CD4-positive, CD25-positive, alpha-beta regulatory T cell (primary cell): ENCODE measurements around the gene ADAM12. TPM values are rescaled to one million over a fixed set of nuclear protein-coding genes. Genes with fewer than 3 reads are reported as not detected.

ENCODE experiments used
- ATAC-seq, 2 donors: fragments of 150-1000 bp; cut with Tn5 transposase; one replicate each; pipeline ENCODE4 v1.10.0; 2021; ENCODE audit warnings: low read depth in 2 of 2, moderate number of reproducible peaks in 2 of 2, moderate library complexity in 1 of 2
- DNase-seq, 3 donors: peaks; one replicate each; pipeline versions ENCODE4 v3.0.0 to v3.0.0-alpha.2; 2012 to 2022; ENCODE audit warnings: mixed read lengths in 1 of 3
- H3K27ac ChIP-seq: one replicate; pipeline ENCODE4 v1.7.0; 2013; ENCODE audit warnings: mild to moderate bottlenecking, low read length; ENCODE audit not compliant: insufficient read depth, poor library complexity, severe bottlenecking
- H3K27me3 ChIP-seq: one replicate; pipeline ENCODE4 v1.7.0; 2013; ENCODE audit warnings: low read length; ENCODE audit not compliant: control insufficient read depth, insufficient read depth
- H3K36me3 ChIP-seq: one replicate; pipeline ENCODE4 v1.7.0; 2013; ENCODE audit warnings: mild to moderate bottlenecking, low read length, moderate library complexity; ENCODE audit not compliant: control insufficient read depth, insufficient read depth
- H3K4me1 ChIP-seq: 2 replicates; pipeline ENCODE4 v1.7.0; 2013; ENCODE audit warnings: mild to moderate bottlenecking, low read length; ENCODE audit not compliant: insufficient read depth, control insufficient read depth, poor library complexity, severe bottlenecking
- H3K4me3 ChIP-seq: one replicate; pipeline ENCODE4 v1.7.0; 2013; ENCODE audit warnings: low read depth, mild to moderate bottlenecking, low read length, moderate library complexity
- H3K9me3 ChIP-seq, 2 experiments: 1 replicate in 1 of 2; 2 replicates in 1 of 2; pipeline ENCODE4 v1.7.0; 2013; ENCODE audit warnings: low read length in 2 of 2, mild to moderate bottlenecking in 1 of 2, moderate library complexity in 1 of 2; ENCODE audit not compliant: control insufficient read depth in 2 of 2
- H3K27ac Mint-ChIP-seq, 3 donors: one replicate each; pipeline ENCODE4 v1.8.0; 2020 to 2022; ENCODE audit warnings: mild to moderate bottlenecking in 3 of 3, mixed read lengths in 3 of 3, moderate library complexity in 2 of 3
- H3K27me3 Mint-ChIP-seq: one replicate; pipeline ENCODE4 v1.8.0; 2022; ENCODE audit warnings: mild to moderate bottlenecking, mixed read lengths
- H3K36me3 Mint-ChIP-seq: one replicate; pipeline ENCODE4 v1.8.0; 2020; ENCODE audit warnings: mixed read lengths
- H3K4me1 Mint-ChIP-seq, 4 donors: one replicate each; pipeline ENCODE4 v1.8.0; 2020 to 2022; ENCODE audit warnings: mixed read lengths in 4 of 4, mild to moderate bottlenecking in 1 of 4
- H3K4me3 Mint-ChIP-seq, 4 donors: one replicate each; pipeline ENCODE4 v1.8.0; 2020 to 2022; ENCODE audit warnings: mild to moderate bottlenecking in 4 of 4, mixed read lengths in 4 of 4, moderate library complexity in 3 of 4
- H3K9me3 Mint-ChIP-seq, 7 donors: one replicate each; pipeline ENCODE4 v1.8.0; 2020 to 2022; ENCODE audit warnings: mixed read lengths in 7 of 7, mild to moderate bottlenecking in 3 of 7, moderate library complexity in 2 of 7
- polyA plus RNA-seq, 4 donors: library from polyadenylated mRNA; unstranded; fragments of 300-500 nt; fragmentation: Illumina TruSeq; gene quantifications; one replicate each; pipeline ENCODE4 v1.2.3, GENCODE V29; 2021
- total RNA-seq: library from RNA; stranded (reverse); gene quantifications from one replicate; pipeline ENCODE4 v1.2.3, GENCODE V29; 2022

The ADAM12 gene
- total and polyA plus RNA-seq, 5 donors from 2014 or later = 1.3 to 3.8 (median 1.9) TPM

DNA sequence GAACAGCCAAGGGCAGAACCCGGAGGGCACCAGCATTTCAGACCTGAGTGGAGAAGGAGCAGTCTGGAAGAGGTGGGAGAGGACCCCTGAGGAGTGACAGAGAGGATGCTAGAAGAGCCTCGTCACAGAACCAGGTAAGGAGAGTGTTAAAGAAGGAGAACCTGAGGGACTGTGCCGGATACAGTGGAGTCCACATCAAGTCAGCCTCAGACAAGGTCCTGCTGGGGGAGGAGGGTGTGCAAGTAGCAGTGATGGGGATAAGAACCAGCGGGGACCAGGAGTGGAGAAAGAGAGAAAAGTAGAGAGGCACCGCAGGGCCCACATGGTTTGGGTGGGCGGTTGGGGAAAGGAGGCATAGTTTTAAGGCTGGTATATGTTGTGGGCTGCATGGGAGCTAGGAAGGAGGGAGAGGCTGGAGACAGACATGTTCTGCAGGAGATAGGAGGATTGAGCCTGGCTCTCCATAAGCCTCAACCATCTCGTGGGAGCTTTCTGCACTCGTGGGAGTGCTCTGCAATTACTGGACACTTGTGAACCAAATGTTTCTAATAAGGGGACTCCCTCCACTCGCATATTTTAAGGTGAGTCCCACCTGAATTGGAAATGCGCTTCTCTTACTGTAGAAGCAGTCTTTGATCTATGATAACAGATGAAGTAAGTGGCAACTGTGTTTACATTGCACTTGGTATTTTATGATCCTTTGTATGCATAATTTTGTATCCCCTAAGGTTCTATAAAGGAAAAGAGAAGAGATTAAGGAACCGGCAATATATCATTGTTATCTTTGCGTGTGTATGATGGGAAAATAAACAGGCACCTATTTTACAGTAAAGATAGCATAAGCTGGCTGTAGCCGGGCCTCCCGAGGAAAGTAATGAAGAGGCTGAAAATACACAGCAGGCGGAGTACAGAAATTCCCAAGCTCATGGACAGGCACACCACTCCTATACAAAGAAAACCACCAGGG is 154.8 kb downstream of the ADAM12 start:
- peaks cover 0 to 4% (median 2%) of the 10 kb centered on the region in 7 donors for H3K9me3 Mint-ChIP-seq

DNA sequence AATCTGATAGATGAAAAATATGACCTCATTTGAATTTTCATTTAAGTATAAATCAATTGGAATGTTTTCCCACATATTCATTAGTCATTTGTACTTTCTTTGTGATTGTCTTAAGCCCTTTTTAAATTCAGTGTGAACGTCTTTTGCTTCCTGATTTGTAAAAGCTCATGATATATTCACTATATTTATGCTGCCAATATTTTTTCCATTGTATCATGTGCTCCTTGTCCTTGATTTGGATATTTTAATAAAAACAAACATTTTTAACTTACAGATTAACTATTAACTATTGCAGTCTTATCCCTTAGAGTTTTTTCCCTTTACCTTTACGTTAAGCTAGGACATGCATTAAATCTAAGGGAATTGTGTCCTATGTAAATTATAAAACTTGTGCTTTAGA is 157.7 kb downstream of the ADAM12 start:
- Mint-ChIP-seq H3K27ac (no peak overlapping the region), H3K36me3 (no peaks in the 10 kb centered on the region), H3K4me3 (no peak overlapping the region), H3K4me1 (no peaks in the 10 kb centered on the region), H3K27me3 (peaks cover 4% of the 10 kb centered on the region), H3K9me3 (peaks cover 0 to 2% (median 0%) of the 10 kb centered on the region in 7 donors)
- Histone ChIP-seq H3K27ac (no peak overlapping the region), H3K36me3 (no peaks in the 10 kb centered on the region), H3K4me3 (no peak overlapping the region), H3K27me3 (no peaks in the 10 kb centered on the region), H3K4me1 (peaks cover 3% of the 10 kb centered on the region), H3K9me3 (no peaks in the 10 kb centered on the region)
- DNase-seq (no peak), ATAC-seq (no peak)

More for the DNA sequence above, 154.8 kb downstream of the ADAM12 start:
- Histone ChIP-seq H3K27me3 (no peaks in the 10 kb centered on the region), H3K27ac (no peak overlapping the region), H3K4me1 (peaks cover 3% of the 10 kb centered on the region), H3K9me3 (peaks cover 4 to 7% of the 10 kb centered on the region in 2 experiments), H3K4me3 (no peak overlapping the region), H3K36me3 (no peaks in the 10 kb centered on the region)
- Mint-ChIP-seq H3K4me1 (no peaks in the 10 kb centered on the region), H3K27me3 (peaks cover 4% of the 10 kb centered on the region), H3K36me3 (no peaks in the 10 kb centered on the region), H3K27ac (peak overlapping the region in 2 of 3 donors; percentile 6 to 45), H3K4me3 (no peak overlapping the region)
- DNase-seq = no peak
- no peak for ATAC-seq

DNA sequence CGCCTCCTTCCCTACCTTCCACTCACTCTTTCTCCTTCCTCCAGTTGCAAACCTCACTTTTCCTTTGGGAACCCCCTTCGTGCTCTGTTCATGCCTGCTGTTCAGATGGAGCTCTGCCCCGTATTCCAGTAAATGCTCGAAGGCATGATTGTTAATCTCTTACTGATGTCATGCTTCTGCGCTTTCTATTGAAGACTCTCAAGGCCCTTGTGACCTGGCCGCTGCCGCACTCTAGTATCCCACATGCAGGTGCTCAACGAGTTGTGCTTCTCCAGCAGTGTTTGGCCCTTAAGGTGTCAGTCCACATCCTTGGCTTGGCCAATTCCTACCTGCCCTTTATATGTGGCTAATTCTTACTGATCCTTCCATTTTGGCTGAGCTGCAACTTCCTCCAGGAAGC is 158.6 kb downstream of the ADAM12 start:
- Mint-ChIP-seq H3K4me1 (no peaks in the 10 kb centered on the region), H3K9me3 (peaks cover 0 to 2% (median 0%) of the 10 kb centered on the region in 7 donors), H3K36me3 (no peaks in the 10 kb centered on the region), H3K4me3 (no peak overlapping the region), H3K27ac (no peak overlapping the region), H3K27me3 (peaks cover 4% of the 10 kb centered on the region)
- no peak overlapping the region for H3K27ac ChIP-seq
- H3K4me1 ChIP-seq = peaks cover 3% of the 10 kb centered on the region
- no peak for ATAC-seq
- no peaks in the 10 kb centered on the region for H3K27me3 ChIP-seq
- no peaks in the 10 kb centered on the region for H3K9me3 ChIP-seq
- H3K36me3 ChIP-seq = no peaks in the 10 kb centered on the region
- H3K4me3 ChIP-seq = no peak overlapping the region
- no peak for DNase-seq

DNA sequence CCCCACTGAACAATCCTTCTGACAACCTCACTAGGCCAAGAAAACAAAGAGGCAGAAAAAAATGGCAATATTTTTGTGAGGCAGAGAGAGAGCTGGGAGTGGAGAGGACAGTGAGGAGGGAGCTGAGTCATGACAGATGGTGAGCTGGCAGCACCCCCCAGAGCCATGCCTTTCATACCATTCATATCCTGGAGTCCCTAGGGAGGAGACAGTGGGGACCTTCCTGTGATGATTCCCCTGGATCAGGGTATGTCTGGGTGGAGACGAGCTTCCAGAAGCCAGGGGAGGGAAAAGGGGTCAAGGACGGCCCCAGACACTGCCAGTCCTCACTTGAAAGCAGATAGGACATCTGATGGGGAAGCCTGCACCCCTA is 160.5 kb downstream of the ADAM12 start:
- Mint-ChIP-seq H3K36me3 (no peaks in the 10 kb centered on the region), H3K27me3 (no peaks in the 10 kb centered on the region), H3K9me3 (peaks cover 0 to 2% (median 0%) of the 10 kb centered on the region in 7 donors), H3K4me3 (no peak overlapping the region), H3K4me1 (no peaks in the 10 kb centered on the region), H3K27ac (no peak overlapping the region)
- Histone ChIP-seq H3K4me3 (no peak overlapping the region), H3K36me3 (no peaks in the 10 kb centered on the region), H3K27me3 (no peaks in the 10 kb centered on the region), H3K4me1 (peaks cover 3% of the 10 kb centered on the region), H3K27ac (no peak overlapping the region), H3K9me3 (no peaks in the 10 kb centered on the region)
- ATAC-seq = no peak
- no peak for DNase-seq

DNA sequence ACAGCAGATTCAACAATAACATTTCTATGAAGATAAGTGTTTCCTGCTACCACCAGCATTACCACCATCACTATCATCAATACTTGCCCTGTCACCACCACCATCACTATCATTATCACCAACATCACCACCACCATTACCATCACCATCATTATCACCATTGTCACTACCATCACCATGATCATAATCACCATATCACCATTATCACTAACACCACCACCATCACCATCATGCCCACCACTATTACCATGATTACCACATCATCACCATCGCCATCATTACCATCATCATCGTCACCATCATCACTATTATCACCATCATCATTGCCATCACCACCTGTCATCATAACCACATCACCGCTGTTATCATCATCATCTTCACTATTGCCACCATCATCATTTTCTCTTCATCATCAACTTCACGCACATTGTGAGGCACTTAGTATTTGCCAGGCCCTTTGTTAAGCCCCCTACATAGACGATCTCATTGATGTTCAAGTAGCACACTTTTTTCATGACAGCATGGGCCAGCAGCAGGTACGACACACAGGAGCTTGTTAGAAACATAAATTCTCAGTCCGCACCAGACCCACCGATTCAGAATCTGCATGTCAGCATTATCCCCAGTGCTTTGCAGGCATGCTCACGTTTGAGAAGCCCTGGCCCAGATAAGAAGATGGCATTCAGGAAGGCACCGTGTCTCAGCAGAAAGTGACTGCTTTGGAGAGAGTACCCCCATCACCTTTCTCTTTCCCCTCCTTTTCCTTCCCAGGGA is 161.1 kb downstream of the ADAM12 start:
- Histone ChIP-seq H3K4me3 (no peak overlapping the region), H3K9me3 (no peaks in the 10 kb centered on the region), H3K27ac (no peak overlapping the region), H3K36me3 (no peaks in the 10 kb centered on the region), H3K27me3 (no peaks in the 10 kb centered on the region), H3K4me1 (peaks cover 3% of the 10 kb centered on the region)
- Mint-ChIP-seq H3K4me3 (no peak overlapping the region), H3K4me1 (no peaks in the 10 kb centered on the region), H3K27ac (no peak overlapping the region), H3K9me3 (peaks cover 0 to 2% (median 0%) of the 10 kb centered on the region in 7 donors), H3K36me3 (no peaks in the 10 kb centered on the region), H3K27me3 (no peaks in the 10 kb centered on the region)
- DNase-seq (no peak), ATAC-seq (no peak)

DNA sequence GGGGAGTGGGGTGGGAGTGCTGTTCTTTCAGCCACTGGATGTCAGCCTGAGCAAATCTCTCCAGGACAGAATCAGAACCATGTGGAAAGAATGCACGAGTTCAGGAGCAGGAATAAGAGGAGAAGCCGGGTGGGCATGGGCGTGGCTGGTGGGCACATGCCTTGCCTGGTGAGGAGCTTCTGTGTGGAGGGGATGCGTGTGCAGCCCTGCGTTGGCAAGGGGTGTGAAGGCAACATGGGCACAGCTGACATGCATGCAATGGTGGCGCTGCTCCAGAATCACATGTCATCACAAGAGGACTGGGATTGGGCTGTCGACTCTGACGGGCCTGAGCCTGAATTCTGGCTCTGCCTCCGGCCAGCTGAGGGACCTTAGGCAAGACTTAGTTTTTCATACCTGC is 162.1 kb downstream of the ADAM12 start:
- Histone ChIP-seq H3K4me1 (peaks cover 3% of the 10 kb centered on the region), H3K36me3 (no peaks in the 10 kb centered on the region), H3K27me3 (no peaks in the 10 kb centered on the region), H3K9me3 (no peaks in the 10 kb centered on the region), H3K27ac (no peak overlapping the region), H3K4me3 (no peak overlapping the region)
- DNase-seq (no peak), ATAC-seq (no peak)
- H3K4me3 Mint-ChIP-seq = no peak overlapping the region
- H3K9me3 Mint-ChIP-seq = no peaks in the 10 kb centered on the region
- H3K27ac Mint-ChIP-seq = no peak overlapping the region
- no peaks in the 10 kb centered on the region for H3K36me3 Mint-ChIP-seq
- no peaks in the 10 kb centered on the region for H3K27me3 Mint-ChIP-seq
- H3K4me1 Mint-ChIP-seq = no peaks in the 10 kb centered on the region

DNA sequence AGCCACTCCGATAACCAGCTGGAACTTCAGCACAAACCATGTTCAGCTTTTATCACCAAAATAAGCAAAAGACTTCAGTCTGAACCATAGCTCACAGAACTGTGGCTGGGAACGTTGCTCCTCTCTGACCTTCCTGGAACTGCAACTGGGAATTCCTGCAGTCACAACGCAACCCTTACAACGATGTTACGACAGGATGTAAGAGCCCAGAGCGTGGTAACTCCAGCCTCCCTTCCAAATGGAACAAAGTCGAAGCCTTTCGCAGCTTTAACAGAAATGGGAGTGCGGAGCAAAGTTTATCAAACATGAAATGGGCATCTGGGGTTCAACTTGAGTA is 162.6 kb downstream of the ADAM12 start:
- no peaks in the 10 kb centered on the region for H3K27me3 ChIP-seq
- H3K27ac ChIP-seq = no peak overlapping the region
- Mint-ChIP-seq H3K27ac (no peak overlapping the region), H3K9me3 (no peaks in the 10 kb centered on the region), H3K36me3 (no peaks in the 10 kb centered on the region), H3K4me3 (no peak overlapping the region), H3K27me3 (no peaks in the 10 kb centered on the region), H3K4me1 (no peaks in the 10 kb centered on the region)
- DNase-seq (no peak), ATAC-seq (no peak)
- H3K9me3 ChIP-seq = no peaks in the 10 kb centered on the region
- H3K4me1 ChIP-seq = peaks cover 3% of the 10 kb centered on the region
- no peaks in the 10 kb centered on the region for H3K36me3 ChIP-seq
- no peak overlapping the region for H3K4me3 ChIP-seq
